ENCODE results near the gene GALNT17.

GALNT17 gene

DNA sequence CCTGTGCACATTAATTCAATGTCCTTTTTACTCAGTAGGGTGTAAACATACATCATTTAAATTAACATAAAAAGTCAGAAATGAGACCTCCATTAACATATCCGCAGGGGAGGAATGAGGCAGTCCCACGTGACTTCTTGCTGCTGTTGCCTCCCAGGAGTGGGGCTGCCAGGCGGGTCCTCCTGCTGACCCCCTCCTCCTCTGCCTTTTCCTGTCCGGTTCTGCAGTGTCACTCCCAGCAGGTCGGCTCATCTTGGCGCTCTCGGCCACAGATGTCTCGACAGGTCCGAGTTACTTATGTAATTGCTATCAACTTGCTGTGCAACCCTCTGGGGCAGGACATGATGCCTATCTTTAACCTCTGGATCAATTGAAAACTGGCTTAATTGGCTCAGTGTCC, 329.6 kb downstream of the GALNT17 start:
- DNase-seq (ENCODE audit: low spot score): no peak

DNA sequence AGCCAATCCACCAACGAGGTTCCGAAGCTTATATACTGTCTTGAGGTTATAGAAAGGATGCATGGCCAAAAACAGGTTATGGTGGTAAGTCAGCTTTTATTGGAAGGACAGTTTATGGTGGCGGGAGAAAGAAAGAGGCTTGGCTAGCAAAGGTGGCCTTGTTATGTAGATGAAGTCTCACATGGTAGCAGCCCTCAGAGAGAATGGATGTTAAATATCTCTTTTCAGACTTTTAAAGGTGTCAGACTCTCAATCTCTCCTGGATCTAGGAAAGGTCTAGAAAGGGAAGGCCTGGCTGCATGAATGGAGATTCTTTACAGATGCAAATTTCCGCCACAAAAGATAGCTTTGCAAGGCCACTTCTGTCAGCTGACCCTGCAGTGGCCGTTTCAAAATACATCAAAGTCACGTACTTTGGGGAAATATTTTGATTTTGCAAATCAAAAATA, 333.8 kb downstream of the GALNT17 start:
- DNase-seq (ENCODE audit: low spot score): no peak

GRCh38 chr7:71466448-71467145, 334.7 kb downstream of the GALNT17 start:
- no peak for DNase-seq (ENCODE audit: low spot score)

- no peak for DNase-seq (ENCODE audit: low spot score)
Measured at GRCh38 chr7:71470326-71470725, 338.4 kb downstream of the GALNT17 start.

DNA sequence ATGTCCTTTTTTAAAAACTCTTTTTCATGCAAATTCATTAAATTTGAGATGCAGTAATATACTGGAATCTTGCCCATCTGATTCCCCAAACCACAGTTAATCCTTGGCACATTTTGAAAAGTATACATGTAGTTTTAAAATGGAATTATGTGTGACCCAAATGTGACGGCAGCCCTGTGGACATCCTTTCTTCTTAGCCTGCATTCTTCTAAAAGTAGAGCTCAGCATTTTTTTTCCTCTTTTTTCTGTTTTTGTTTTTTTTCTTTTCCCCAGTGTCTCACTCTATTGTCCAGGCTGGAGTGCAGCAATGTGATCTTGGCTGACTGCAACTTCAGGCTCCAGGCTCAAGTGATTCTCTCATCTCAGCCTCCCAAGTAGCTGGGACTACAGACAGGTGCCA, 338.9 kb downstream of the GALNT17 start:
- no peak for DNase-seq (ENCODE audit: low spot score)

GRCh38 chr7:71472962-71473361, 341.0 kb downstream of the GALNT17 start:
- DNase-seq (ENCODE audit: low spot score): no peak

DNA sequence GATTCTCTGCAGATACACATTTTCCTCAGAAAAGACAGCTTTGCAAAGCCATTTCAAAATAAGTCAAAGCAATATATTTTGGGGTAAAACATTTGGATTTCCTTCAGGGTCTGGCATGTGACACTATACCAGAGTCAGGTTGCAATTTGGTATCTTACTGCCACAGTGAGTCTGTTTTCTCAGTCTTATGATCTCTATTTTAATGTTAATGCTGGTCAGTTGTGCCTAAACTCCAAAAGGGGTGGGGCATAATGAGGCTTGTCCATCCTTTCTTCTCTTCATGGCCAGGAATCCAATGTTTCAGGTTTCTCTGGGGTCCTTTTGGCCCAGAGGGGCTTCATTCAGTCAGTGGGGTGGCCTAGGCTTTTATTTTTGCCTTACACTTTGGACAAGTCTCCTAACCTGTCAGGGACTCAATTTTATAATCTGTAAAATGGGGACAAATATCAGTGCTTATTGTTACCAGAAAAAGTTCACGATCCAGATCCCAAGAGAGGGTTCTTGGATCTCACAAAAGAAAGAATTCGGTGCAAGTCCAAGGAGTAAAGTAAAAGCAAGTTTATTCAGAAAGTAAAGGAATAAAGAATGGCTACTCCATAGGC, 341.5 kb downstream of the GALNT17 start:
- DNase-seq (ENCODE audit: low spot score): no peak

GRCh38 chr7:71477441-71477840, 345.5 kb downstream of the GALNT17 start:
- no peak for DNase-seq (ENCODE audit: low spot score)

GRCh38 chr7:71479231-71479630, 347.3 kb downstream of the GALNT17 start:
- no peak for DNase-seq (ENCODE audit: low spot score)

- DNase-seq (ENCODE audit: low spot score): no peak
Measured at GRCh38 chr7:71480791-71481190, 348.8 kb downstream of the GALNT17 start.

- no peak for DNase-seq (ENCODE audit: low spot score)
Measured at GRCh38 chr7:71482284-71482683, 350.3 kb downstream of the GALNT17 start.

- no peak for DNase-seq (ENCODE audit: low spot score)
Measured at GRCh38 chr7:71484380-71484779, 352.4 kb downstream of the GALNT17 start.

GRCh38 chr7:71485586-71485985, 353.6 kb downstream of the GALNT17 start:
- DNase-seq (ENCODE audit: low spot score): no peak

DNA sequence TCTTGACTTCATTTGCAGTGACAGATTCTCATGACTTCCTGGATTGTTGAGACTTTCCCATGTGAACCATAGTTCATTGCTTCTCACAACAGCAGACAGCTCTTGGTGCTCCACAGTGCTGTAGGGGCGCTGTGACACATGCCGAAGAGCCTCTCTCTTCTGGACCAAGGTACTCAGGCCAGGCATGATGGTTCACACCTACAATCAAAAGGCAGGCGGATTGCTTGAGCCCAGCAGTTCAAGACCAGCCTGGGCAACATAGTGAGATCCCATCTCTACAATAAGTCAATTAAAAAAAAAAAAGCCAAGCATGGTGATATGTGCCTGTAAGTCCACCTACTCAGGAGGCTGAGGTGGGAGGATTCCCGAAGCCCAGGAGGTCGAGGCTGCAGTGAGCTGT, 354.5 kb downstream of the GALNT17 start:
- DNase-seq (ENCODE audit: low spot score): no peak

- no peak for DNase-seq (ENCODE audit: low spot score)
Measured at GRCh38 chr7:71486856-71487628, 355.1 kb downstream of the GALNT17 start.

DNA sequence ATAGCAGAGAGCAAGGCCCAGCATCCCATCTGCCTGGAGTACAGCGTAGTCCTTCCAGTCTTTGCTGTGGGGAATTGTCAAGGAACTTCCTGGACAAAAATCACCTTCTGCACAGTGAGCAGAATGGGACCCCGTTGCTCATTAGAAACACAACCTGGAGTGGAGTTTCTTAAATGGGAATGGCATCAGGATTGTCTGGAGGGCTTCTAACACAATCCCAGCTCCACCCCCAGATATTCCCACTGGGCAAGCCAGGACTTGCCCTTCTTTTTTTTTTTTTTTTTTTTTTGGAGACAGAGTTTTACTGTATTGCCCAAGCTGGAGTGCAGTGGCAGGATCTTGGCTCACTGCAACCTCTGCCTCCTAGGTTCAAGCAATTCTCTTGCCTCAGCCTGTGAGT, 356.4 kb downstream of the GALNT17 start:
- DNase-seq (ENCODE audit: low spot score): no peak

DNA sequence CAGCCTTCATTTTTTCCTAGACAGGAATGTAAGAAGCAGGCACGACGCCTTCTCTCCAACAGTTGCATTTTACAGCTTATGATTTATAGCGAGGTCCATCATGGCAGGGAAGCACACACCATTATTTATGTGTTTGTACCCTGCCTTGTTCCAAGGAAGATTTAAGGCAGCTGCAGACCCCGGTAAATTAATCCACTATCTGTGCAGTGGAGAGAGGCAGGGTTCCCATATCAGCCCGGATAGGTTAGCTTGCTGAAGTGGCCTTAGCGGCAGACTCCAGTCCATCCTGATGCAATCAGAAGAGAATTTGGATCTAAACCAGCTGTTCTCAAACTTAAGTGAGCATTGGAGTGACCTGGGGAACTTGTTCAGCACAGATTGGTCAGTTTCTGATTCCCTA, 359.4 kb downstream of the GALNT17 start:
- no peak for DNase-seq (ENCODE audit: low spot score)

DNA sequence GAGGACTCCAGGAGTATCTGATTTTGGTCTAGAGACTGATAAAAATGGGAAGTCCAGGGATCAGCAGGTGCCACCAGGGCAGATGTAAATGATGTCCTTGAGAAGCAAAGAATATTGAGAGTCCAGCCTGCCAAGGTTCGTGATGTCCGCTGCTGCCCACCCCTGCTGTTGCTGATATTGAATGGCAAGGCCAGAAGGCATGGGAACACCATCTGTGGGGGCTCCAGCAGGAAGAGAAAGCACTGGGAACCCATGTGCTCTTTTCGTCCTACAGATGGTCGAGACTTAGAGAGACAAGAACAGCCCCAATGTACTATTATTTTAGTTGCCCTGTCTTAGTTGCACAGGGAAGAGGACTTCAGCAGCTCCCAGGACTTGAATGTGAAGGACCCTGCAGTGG, 363.9 kb downstream of the GALNT17 start:
- no peak for DNase-seq (ENCODE audit: low spot score)

DNA sequence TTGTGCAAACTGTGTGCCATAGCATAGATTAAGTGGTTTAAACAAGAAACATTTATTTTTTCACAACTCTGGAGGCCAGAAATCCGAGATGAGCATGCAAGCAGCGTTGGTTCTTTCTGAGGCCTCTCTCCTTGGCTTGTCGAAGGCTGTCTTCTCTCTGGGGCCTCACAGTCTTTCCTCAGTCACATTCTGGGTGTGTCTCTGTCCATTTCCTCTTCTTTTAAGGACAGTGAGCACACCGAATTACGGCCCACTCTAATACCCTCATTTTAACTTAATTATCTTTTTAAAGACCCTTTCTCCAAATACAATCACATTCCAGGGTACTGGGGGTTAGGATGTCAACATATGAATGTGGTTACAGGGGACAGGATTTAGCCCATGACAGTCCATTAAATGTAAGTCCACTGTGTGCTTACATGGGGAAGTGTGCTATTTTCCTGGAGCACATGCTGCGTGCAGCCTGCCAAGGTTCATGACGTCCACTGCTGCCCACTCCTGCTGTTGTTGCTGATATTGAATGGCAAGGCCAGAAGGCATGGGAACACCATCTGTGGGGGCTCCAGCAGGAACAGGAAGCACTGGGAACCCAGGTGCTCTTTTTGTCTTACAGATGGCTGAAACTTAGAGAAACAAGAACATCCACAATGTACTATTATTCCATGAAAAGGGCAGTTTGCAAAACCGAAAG, 365.5 kb downstream of the GALNT17 start:
- DNase-seq (ENCODE audit: low spot score): no peak

DNA sequence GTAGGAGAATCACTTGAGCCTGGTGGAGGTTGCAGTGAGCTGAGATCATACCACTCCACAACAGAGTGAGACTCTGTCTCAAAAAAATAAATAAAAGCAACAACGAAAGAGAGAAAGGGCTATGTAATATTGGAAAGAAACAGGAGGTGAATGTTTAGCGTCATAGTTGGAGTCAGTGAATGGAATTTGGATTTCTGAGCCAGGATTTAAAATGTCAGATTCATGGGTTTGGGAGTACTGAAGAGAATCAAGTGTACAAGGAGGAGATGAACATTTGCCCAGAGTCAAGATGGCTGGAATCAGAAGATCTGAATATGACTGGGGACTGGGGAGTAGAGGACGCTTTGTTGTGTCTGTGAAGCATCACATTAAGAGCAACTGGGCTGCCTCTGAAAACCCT, 366.4 kb downstream of the GALNT17 start:
- no peak for DNase-seq (ENCODE audit: low spot score)

- DNase-seq (ENCODE audit: low spot score): no peak
Measured at GRCh38 chr7:71504697-71505441, 372.9 kb downstream of the GALNT17 start.

GRCh38 chr7:71506822-71507221, 374.9 kb downstream of the GALNT17 start:
- DNase-seq (ENCODE audit: low spot score): no peak
